GM15510 (cell line): ENCODE data around the gene DOCK8.
A peak's percentile ranks its signal among the peaks of the same experiment; 100 is the strongest.
"Not testable (repeated sequence)": the region's sequence is repeated elsewhere in the genome, so short reads cannot be mapped to it uniquely, and the experiment has no call there.

ENCODE experiments used
- POLR2A ChIP-seq: IDR thresholded peaks from 3 replicates; pipeline ENCODE4 v1.6.1; 2011; ENCODE audit warnings: borderline replicate concordance; ENCODE audit not compliant: insufficient read length; ENCODE audit errors: extremely low read depth

The DOCK8 gene

DNA sequence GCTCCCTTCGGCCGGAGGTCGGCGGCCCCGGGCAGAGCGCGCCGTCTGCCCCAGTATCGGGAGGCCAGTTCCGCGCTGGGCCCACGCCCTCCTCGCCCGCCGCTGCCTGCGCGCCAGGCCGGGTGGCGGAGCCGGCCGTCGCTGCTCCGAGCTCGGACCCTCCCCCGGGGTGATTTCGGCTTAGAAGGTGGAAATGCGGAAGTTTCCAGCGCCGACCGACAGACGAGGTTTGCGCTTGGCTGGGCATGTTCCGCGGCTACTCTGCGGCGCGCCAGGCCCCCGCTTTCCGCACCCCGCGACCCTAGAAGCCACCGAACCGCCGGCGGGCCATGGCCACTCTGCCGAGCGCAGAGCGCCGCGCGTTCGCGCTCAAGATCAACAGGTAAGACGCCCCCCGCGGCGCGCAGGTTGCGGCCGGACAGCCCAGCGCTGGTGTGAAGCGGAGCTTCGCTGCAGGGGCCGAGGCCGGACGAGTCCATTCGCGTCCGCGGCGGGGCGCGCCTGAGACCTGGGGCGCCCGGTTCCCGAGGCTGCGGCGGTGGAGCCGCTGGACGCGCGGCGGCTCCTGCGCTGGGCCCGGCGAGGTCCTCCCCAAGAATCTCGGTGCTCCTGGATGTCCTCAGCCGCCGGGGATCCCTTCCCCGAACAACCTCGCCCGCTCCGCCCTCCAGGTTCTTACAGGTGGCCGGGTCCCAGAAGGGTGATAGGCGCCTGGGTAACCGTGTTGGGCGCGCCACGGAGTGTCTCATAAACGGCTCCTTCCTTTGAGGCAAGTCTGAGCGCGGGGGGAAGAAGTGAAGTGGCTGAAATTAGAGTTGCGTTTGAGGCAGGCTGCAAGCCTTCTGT is at the start of gene DOCK8:
Gene DOCK8, plus strand, starts transcription at position 218 of the 846 bp plus-strand sequence. Its CDS starts 112 bp downstream, at position 330.
- peak; percentile 51 for TF ChIP-seq POLR2A

DNA sequence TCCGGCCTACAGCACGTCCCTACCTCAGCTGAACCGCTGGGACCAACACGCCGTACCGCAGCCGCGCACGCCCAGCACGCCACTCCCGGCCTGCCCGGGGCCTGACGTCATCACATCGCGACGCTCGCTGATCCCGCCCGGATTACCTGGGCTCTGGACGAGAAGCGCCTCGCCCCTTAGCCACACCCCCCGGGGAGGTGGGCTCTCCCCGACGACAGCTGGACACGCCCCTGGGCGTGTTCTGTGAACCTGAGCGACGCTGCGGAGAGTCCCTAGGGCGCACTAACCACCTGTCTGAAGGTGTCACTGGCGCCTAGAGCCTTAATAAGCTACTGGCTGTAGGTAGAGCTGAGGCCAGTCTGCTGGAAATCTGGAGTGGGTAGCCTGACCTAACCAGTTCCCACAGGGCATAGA is 35.7 kb upstream of the DOCK8 start, which contains the start of gene ZNG1A:
Gene ZNG1A, minus strand, starts transcription at position 87 of the 414 bp plus-strand sequence. CDS start 87 bp downstream, outside the sequence.
- TF ChIP-seq POLR2A: not testable (repeated sequence)

DNA sequence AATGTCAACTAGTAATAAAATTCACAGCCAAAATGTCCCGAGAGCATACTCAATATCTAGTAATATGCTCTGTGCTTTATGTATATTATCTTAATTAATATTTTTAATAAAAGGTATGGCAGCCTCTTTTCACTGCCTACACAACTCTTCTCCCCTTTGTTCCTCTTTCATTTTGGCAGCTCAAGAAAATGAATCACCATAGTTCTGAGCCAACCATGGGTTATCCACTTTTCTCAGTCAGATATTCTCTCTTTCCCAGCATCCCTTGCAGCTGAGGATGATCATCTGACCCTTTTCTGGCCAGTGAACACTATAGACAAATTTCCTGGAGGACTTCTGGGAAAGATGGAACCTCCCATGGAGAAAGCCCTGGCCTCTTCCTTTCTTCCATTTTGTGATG is 8.2 kb upstream of the DOCK8 start:
- TF ChIP-seq POLR2A: no peak

DNA sequence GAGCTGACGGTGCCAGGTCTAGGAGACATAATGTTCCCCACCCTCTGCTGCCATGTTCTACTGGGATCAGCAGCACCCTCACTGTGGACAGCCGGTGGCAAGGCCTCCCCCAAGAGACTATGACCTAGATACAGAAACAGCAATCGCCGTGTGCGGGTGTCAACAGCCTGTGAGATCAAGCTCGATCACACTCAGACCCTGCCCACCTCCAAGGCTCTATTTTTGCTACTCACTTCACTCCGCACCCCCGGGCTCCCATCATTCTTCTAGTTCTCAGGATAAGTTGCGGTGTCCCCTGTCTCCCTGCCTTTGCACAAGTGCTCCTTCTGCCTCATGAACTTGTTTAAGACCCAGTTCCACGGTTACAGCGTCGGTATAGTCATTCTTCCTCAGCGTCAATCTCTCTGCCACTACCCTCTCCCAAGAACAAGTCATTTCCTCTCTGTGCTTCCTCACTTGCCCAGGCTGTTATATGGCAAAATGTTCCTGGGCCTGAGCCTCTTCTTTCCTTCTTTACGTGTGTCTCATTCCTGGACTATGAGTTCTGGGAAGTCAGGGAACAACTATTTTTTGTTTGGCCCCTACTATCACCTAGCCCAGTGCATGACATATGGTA is 5.4 kb upstream of the DOCK8 start:
- no peak for TF ChIP-seq POLR2A

DNA sequence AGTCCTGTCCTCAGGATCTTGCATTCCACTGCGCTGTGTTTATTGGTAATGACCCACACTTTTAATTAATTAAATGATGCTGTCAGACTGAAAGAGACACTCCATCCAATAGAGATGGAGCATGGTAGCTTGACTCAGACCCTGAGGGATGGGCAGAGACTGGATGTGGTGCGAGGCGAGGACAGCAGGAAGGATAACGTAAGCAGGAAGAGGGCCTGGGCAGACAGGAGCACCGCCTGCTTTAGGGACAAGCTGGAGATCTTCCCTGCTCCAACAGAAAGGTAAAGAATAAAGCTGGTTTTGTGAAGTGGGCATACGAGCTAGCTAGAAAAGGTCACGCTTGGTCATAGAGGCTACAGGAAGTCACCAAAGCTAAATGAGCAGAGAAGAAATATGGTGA is 3.6 kb upstream of the DOCK8 start:
- no peak for TF ChIP-seq POLR2A

- no peak for TF ChIP-seq POLR2A
These were observed 3.1 kb upstream of the DOCK8 start for GRCh38 chr9:211557-211956.

DNA sequence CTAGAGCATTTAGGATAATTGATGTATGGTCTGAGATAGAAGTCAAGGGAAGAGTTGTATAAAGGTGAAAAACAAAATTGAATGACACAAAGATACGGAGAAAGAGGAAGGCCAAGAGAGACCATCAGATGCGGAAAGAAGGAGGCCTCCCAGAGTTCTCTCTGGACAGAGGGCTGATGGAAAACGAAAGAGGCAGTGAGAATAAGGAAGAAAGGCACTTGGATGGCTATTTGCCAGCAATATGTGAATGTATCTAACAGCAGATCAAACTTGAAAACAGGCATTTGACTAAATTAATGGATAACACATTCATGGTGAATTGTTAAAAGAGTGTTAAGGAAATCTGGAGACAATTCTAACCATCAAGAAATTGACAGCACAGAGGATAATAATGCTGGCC is 2.4 kb upstream of the DOCK8 start:
- TF ChIP-seq POLR2A: no peak

GRCh38 chr9:214351-214647 is 366 bp upstream of the DOCK8 start:
- TF ChIP-seq POLR2A: no peak

- TF ChIP-seq POLR2A: no peak
These were observed 1.0 kb downstream of the DOCK8 start for GRCh38 chr9:215631-216155.

DNA sequence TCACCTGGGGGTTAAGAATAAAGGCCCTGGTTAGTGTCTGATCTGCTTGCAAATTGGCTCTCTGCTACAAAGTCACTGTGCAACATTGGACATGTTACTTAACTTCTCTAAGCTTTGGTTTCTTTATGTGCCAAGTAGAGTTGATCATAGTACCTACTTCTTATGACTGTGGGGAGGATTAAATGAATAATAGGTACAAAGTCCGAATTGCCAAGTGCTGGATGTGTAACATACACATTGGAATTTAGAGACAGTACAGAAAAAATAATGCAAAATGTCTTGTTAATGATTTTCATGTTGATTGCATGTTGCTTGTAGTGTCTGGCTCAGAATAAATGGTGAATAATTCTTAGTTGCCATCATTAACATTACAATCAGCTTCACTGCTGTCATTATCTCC is 2.2 kb downstream of the DOCK8 start:
- TF ChIP-seq POLR2A: no peak

DNA sequence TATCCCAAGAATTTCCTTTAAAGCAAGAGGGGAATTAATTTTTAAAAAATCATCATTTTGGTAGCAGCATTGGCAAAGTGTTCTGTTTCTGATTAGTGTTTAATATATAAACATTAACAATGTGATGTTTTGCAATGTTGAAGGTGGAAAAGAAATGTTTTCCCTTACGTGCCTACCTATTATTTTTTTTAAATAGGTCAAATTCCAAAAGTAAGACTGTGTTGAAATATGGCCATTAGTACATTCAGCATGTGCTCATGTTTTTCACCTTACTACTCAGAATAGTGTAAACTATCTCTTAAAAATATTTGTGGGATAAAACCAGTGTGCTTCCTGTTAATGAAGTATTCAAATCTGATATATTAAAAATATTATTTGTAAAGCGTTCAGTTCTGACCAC is 3.3 kb downstream of the DOCK8 start:
- no peak for TF ChIP-seq POLR2A

DNA sequence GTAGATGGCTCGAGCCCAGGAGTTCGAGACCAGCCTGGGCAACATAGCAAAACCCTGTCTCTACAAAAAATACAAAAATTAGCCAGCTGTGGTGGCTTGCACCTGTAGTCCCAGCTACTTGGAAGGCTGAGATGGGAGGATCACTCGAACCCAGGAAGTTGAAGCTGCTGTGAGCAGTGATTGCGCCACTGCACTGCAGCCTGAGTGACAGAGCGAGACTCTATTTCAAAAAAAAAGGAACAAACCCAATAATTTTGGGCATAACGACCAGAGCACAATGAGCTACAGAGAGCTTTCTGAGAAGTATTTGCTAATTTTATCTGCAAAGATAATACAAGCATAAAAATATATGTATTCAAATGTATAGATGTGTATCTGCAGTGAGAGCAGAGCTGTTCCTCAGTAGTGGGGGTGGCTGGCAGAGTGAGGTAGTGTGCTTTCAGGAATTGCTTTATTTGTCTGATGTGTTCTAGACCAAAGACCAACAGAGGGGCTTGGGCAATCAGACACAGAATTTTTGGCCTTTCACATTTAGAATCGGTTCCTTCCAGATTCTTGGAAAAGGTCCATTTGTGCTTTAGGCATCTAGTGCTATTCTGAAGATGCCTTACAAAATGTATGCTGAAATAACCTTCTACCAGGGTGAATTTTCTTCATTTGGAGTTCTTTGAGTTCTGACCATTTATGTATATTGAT is 5.2 kb downstream of the DOCK8 start:
- no peak for TF ChIP-seq POLR2A

DNA sequence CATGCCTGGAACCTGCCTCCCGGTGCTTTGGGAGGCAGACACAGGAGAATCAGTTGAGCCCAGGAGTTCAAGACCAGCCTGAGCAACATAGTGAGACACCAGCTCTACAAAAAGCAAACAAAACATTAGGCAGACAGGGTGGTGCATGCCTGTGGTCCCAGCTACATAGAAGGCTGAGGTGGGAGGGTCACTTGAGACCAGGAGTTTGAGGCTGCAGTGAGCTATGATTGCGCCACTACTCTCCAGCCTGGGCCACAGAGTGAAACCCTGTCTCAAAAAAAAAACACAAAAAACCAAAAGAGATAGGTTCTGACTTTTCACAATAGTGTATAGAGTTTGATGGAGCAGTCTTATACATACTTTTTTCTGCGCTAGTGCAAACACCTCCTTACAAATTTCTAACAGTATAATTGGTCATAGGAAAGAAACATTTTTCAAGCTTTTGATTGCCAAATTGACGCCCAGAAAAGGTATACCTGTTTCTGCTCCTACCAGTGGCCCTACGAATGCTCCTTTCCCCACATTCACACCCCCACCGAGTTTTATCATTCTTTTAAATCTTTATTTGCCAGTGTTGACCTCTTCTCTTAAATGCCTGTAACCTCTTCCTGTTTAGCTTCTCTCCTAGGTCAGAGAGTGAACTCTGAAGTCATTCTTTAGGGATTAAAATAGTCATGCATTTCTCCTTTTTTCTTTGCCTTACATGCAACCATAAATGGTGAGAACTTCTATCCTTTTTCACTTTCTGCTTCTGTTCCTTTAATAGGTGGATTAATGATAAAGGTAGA is 7.5 kb downstream of the DOCK8 start:
- no peak for TF ChIP-seq POLR2A

DNA sequence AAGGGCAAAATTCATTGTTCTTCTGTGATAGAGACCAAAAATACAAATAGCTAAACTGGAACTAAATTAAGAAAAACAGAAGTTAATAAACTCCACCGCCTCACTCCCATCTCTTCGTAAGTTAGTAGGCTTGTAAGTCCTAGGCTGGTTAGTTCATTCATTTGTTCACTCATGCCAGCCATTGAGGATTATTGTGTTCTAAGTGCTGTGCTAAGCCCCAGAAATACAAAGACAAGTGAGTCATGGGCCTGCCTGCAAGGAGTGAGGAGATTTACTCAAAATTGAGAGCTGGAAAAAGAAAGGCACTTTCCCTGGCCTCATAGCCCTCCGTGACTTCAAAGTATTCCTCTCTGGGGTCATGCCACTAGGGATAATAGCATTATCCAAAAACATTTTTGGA is 8.5 kb downstream of the DOCK8 start:
- no peak for TF ChIP-seq POLR2A

DNA sequence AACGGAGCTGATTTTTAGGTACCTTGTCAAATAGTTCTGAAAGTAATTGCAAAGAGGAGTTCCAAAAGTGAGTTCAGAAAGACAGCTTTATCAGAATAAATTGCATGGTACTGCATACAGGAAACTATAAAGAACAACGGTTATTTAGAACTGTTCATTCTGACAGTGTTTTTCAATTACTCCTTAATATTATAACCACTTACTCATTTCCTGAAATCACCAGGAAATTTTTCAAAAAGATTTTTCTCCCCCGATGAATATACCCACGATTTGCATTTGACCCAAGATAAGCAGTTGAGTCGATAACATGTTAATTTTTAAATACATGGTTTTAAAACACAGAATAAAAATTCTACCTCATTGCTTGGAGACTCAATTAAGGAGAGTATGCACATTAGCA is 9.4 kb downstream of the DOCK8 start:
- no peak for TF ChIP-seq POLR2A
